Spleen (tissue), 7 donors: Measurements from ENCODE around the gene EFNA5.

Experiments used
- POLR2A ChIP-seq, 3 donors: fragments of 450-650 bp; IDR thresholded peaks; one replicate each; pipeline ENCODE4 v1.5.1; 2017; ENCODE audit warnings: antibody characterized with exemption in 3 of 3, mild to moderate bottlenecking in 1 of 3
- POLR2AphosphoS5 ChIP-seq, 3 donors: sonication (generic); formaldehyde crosslinking; IDR thresholded peaks; one replicate each; pipeline ENCODE4 v1.5.1; 2017; ENCODE audit warnings: antibody characterized with exemption in 3 of 3
- TF ChIP-seq, protein P1 (sequence below), 11 experiments: fragments of 200-600 bp in 7 of 11; fragments of 450-650 bp in 4 of 11; sonication (generic) in 4 of 11; IDR thresholded peaks in 8 of 11; conservative IDR thresholded peaks in 3 of 11; 1 replicate in 7 of 11; 2 replicates in 4 of 11; pipeline versions ENCODE4 v1.4.0 to v1.8.0; 2016 to 2021; ENCODE audit warnings: antibody characterized with exemption in 11 of 11, inconsistent platforms in 4 of 11, mild to moderate bottlenecking in 1 of 11
- donor health status: DM: no; HTN: no; CAD: no; lungs with moderate emphysema.
- donor health status: DM: no; HTN: no; CAD: no.
- donor health status: DM: no; HTN: no; CAD: no.

DNA sequence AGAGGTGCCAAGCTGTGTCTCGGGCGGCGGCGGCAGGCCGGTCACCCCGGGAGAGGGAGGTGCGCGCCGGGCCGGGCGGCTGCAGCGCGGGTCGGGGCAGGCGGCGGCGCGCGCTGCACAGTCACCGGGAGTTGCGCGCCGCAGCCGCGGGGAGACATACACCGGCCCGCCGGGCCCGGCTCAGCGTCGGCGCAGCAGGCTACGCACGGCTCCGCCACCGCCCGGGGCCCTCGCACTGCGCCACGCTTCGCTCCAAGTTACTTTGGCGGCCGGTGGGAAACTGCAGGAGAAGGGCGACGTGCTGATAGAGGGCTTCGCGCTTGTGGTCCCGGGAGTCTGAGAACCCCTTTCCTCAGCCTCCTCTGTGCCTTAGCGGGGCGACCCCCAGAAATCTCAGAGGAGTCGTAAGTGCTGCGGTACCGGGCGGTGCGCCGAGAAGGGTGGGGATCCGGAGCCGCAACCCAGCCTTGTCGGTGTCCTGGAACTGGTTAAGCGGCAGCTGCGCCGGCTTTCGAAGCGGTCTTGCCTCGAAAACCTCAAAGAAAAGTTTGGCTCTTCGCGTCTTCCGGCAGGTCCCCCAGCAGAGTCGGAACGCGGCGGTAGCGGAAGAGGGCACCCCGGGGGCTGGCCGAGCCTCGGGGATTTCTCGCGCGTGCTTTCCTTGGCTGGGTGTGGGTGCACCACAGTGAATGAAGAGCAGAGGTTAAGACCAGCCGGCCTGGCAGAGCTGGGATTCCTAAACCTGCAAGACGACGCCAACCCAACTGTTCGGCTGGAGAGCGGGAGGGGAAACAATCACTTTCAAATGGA, at the start of gene EFNA5:
- TF ChIP-seq, protein P1, sequence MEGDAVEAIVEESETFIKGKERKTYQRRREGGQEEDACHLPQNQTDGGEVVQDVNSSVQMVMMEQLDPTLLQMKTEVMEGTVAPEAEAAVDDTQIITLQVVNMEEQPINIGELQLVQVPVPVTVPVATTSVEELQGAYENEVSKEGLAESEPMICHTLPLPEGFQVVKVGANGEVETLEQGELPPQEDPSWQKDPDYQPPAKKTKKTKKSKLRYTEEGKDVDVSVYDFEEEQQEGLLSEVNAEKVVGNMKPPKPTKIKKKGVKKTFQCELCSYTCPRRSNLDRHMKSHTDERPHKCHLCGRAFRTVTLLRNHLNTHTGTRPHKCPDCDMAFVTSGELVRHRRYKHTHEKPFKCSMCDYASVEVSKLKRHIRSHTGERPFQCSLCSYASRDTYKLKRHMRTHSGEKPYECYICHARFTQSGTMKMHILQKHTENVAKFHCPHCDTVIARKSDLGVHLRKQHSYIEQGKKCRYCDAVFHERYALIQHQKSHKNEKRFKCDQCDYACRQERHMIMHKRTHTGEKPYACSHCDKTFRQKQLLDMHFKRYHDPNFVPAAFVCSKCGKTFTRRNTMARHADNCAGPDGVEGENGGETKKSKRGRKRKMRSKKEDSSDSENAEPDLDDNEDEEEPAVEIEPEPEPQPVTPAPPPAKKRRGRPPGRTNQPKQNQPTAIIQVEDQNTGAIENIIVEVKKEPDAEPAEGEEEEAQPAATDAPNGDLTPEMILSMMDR (IDR thresholded peaks at IDR 0.05 in 8 of 11, conservative IDR thresholded peaks at IDR 0.05 in 3 of 11) = no peak
- TF ChIP-seq POLR2AphosphoS5 (IDR thresholded peaks at IDR 0.05) (peak in 2 of 3 donors; percentile 18 to 19), POLR2A (IDR thresholded peaks at IDR 0.05) (no peak)
